Measurements from ENCODE around the gene MVB12B. TPM values are rescaled to one million over a fixed set of nuclear protein-coding genes. Genes with fewer than 3 reads are reported as not detected.

Gene MVB12B
- polyA plus RNA-seq, 2 donors, result 2.1 to 2.4 TPM

GRCh38 chr9:126367139-126367538, 40.5 kb downstream of the MVB12B start:
- WGBS, 2 donors, result 73 to 82% methylated on average over 13 of the region's 13 CpGs
- Histone ChIP-seq H3K27ac (ENCODE audit: low read depth in 2 of 2, low read length in 1 of 2) (peak overlapping the region; percentile 49 to 77), H3K9me3 (ENCODE audit: control insufficient read depth in 2 of 2, insufficient read depth in 1 of 2, low read depth in 1 of 2, low read length in 1 of 2) (no peaks in the 10 kb centered on the region), H3K27me3 (ENCODE audit: control insufficient read depth in 1 of 2, insufficient read depth in 2 of 2, low read length in 2 of 2) (no peaks in the 10 kb centered on the region), H3K4me3 (ENCODE audit: low read depth in 1 of 2, low read length in 2 of 2) (no peak overlapping the region), H3K4me1 (ENCODE audit: control insufficient read depth in 2 of 2, insufficient read depth in 2 of 2, low read length in 1 of 2) (peaks cover 4 to 23% of the 10 kb centered on the region in 2 donors), H3K36me3 (ENCODE audit: control insufficient read depth in 2 of 2, insufficient read depth in 2 of 2, low read length in 1 of 2) (no peaks in the 10 kb centered on the region)

- WGBS, 2 donors, result 51 to 52% methylated on average over 3 of the region's 3 CpGs
- Histone ChIP-seq H3K4me3 (ENCODE audit: low read depth in 1 of 2, low read length in 2 of 2) (no peak overlapping the region), H3K27ac (ENCODE audit: low read depth in 2 of 2, low read length in 1 of 2) (peak overlapping the region; percentile 52 to 80), H3K36me3 (ENCODE audit: control insufficient read depth in 2 of 2, insufficient read depth in 2 of 2, low read length in 1 of 2) (no peaks in the 10 kb centered on the region), H3K4me1 (ENCODE audit: control insufficient read depth in 2 of 2, insufficient read depth in 2 of 2, low read length in 1 of 2) (peaks cover 4 to 23% of the 10 kb centered on the region in 2 donors), H3K9me3 (ENCODE audit: control insufficient read depth in 2 of 2, insufficient read depth in 1 of 2, low read depth in 1 of 2, low read length in 1 of 2) (no peaks in the 10 kb centered on the region), H3K27me3 (ENCODE audit: control insufficient read depth in 1 of 2, insufficient read depth in 2 of 2, low read length in 2 of 2) (no peaks in the 10 kb centered on the region)
Measured at GRCh38 chr9:126367616-126368015, 41.0 kb downstream of the MVB12B start.

- peaks cover 4 to 23% of the 10 kb centered on the region in 2 donors for H3K4me1 ChIP-seq (ENCODE audit: control insufficient read depth in 2 of 2, insufficient read depth in 2 of 2, low read length in 1 of 2)
Measured at GRCh38 chr9:126368020-126368419, 41.4 kb downstream of the MVB12B start.

GRCh38 chr9:126371007-126371870, 44.6 kb downstream of the MVB12B start:
- H3K27ac ChIP-seq (ENCODE audit: low read depth in 2 of 2, low read length in 1 of 2), result no peak overlapping the region
- WGBS, 2 donors, result 94 to 95% methylated on average over 17 of the region's 17 CpGs
- H3K4me1 ChIP-seq (ENCODE audit: control insufficient read depth in 2 of 2, insufficient read depth in 2 of 2, low read length in 1 of 2), result peaks cover 4 to 13% of the 10 kb centered on the region in 2 donors
- no peaks in the 10 kb centered on the region for H3K9me3 ChIP-seq (ENCODE audit: control insufficient read depth in 2 of 2, insufficient read depth in 1 of 2, low read depth in 1 of 2, low read length in 1 of 2)
- H3K27me3 ChIP-seq (ENCODE audit: control insufficient read depth in 1 of 2, insufficient read depth in 2 of 2, low read length in 2 of 2), result no peaks in the 10 kb centered on the region
- H3K4me3 ChIP-seq (ENCODE audit: low read depth in 1 of 2, low read length in 2 of 2), result no peak overlapping the region
- no peaks in the 10 kb centered on the region for H3K36me3 ChIP-seq (ENCODE audit: control insufficient read depth in 2 of 2, insufficient read depth in 2 of 2, low read length in 1 of 2)

More at GRCh38 chr9:126368020-126368419, 41.4 kb downstream of the MVB12B start:
- peak overlapping the region; percentile 52 to 80 for H3K27ac ChIP-seq (ENCODE audit: low read depth in 2 of 2, low read length in 1 of 2)
- no peak overlapping the region for H3K4me3 ChIP-seq (ENCODE audit: low read depth in 1 of 2, low read length in 2 of 2)
- WGBS, 2 donors, result 82 to 83% methylated on average over 7 of the region's 7 CpGs
- H3K36me3 ChIP-seq (ENCODE audit: control insufficient read depth in 2 of 2, insufficient read depth in 2 of 2, low read length in 1 of 2), result no peaks in the 10 kb centered on the region
- H3K9me3 ChIP-seq (ENCODE audit: control insufficient read depth in 2 of 2, insufficient read depth in 1 of 2, low read depth in 1 of 2, low read length in 1 of 2), result no peaks in the 10 kb centered on the region
- H3K27me3 ChIP-seq (ENCODE audit: control insufficient read depth in 1 of 2, insufficient read depth in 2 of 2, low read length in 2 of 2), result no peaks in the 10 kb centered on the region

GRCh38 chr9:126372716-126373115, 46.1 kb downstream of the MVB12B start:
- Histone ChIP-seq H3K36me3 (ENCODE audit: control insufficient read depth in 2 of 2, insufficient read depth in 2 of 2, low read length in 1 of 2) (no peaks in the 10 kb centered on the region), H3K27me3 (ENCODE audit: control insufficient read depth in 1 of 2, insufficient read depth in 2 of 2, low read length in 2 of 2) (no peaks in the 10 kb centered on the region), H3K4me1 (ENCODE audit: control insufficient read depth in 2 of 2, insufficient read depth in 2 of 2, low read length in 1 of 2) (peaks cover 2 to 4% of the 10 kb centered on the region in 2 donors), H3K9me3 (ENCODE audit: control insufficient read depth in 2 of 2, insufficient read depth in 1 of 2, low read depth in 1 of 2, low read length in 1 of 2) (no peaks in the 10 kb centered on the region), H3K27ac (ENCODE audit: low read depth in 2 of 2, low read length in 1 of 2) (no peak overlapping the region), H3K4me3 (ENCODE audit: low read depth in 1 of 2, low read length in 2 of 2) (no peak overlapping the region)
- WGBS, 2 donors, result 88 to 91% methylated on average over 6 of the region's 6 CpGs

- H3K9me3 ChIP-seq (ENCODE audit: control insufficient read depth in 2 of 2, insufficient read depth in 1 of 2, low read depth in 1 of 2, low read length in 1 of 2), result no peaks in the 10 kb centered on the region
- no peaks in the 10 kb centered on the region for H3K27me3 ChIP-seq (ENCODE audit: control insufficient read depth in 1 of 2, insufficient read depth in 2 of 2, low read length in 2 of 2)
- peaks cover under 1 to 2% of the 10 kb centered on the region in 2 donors for H3K4me1 ChIP-seq (ENCODE audit: control insufficient read depth in 2 of 2, insufficient read depth in 2 of 2, low read length in 1 of 2)
- H3K36me3 ChIP-seq (ENCODE audit: control insufficient read depth in 2 of 2, insufficient read depth in 2 of 2, low read length in 1 of 2), result no peaks in the 10 kb centered on the region
- 57 to 68% methylated on average over 5 of the region's 5 CpGs for WGBS, 2 donors
- no peak overlapping the region for H3K4me3 ChIP-seq (ENCODE audit: low read depth in 1 of 2, low read length in 2 of 2)
- H3K27ac ChIP-seq (ENCODE audit: low read depth in 2 of 2, low read length in 1 of 2), result no peak overlapping the region
Measured at GRCh38 chr9:126373241-126373640, 46.6 kb downstream of the MVB12B start.

GRCh38 chr9:126374366-126374781, 47.7 kb downstream of the MVB12B start:
- 90 to 94% methylated on average over 4 of the region's 4 CpGs for WGBS, 2 donors
- no peaks in the 10 kb centered on the region for H3K27me3 ChIP-seq (ENCODE audit: control insufficient read depth in 1 of 2, insufficient read depth in 2 of 2, low read length in 2 of 2)
- H3K4me3 ChIP-seq (ENCODE audit: low read depth in 1 of 2, low read length in 2 of 2), result no peak overlapping the region
- H3K36me3 ChIP-seq (ENCODE audit: control insufficient read depth in 2 of 2, insufficient read depth in 2 of 2, low read length in 1 of 2), result no peaks in the 10 kb centered on the region
- H3K27ac ChIP-seq (ENCODE audit: low read depth in 2 of 2, low read length in 1 of 2), result no peak overlapping the region
- H3K9me3 ChIP-seq (ENCODE audit: control insufficient read depth in 2 of 2, insufficient read depth in 1 of 2, low read depth in 1 of 2, low read length in 1 of 2), result no peaks in the 10 kb centered on the region
- H3K4me1 ChIP-seq (ENCODE audit: control insufficient read depth in 2 of 2, insufficient read depth in 2 of 2, low read length in 1 of 2), result peaks cover 0 to 2% of the 10 kb centered on the region in 2 donors

GRCh38 chr9:126375386-126375785, 48.8 kb downstream of the MVB12B start:
- Histone ChIP-seq H3K27me3 (ENCODE audit: control insufficient read depth in 1 of 2, insufficient read depth in 2 of 2, low read length in 2 of 2) (no peaks in the 10 kb centered on the region), H3K4me1 (ENCODE audit: control insufficient read depth in 2 of 2, insufficient read depth in 2 of 2, low read length in 1 of 2) (peaks cover 2 to 4% of the 10 kb centered on the region in 2 donors), H3K9me3 (ENCODE audit: control insufficient read depth in 2 of 2, insufficient read depth in 1 of 2, low read depth in 1 of 2, low read length in 1 of 2) (no peaks in the 10 kb centered on the region), H3K36me3 (ENCODE audit: control insufficient read depth in 2 of 2, insufficient read depth in 2 of 2, low read length in 1 of 2) (no peaks in the 10 kb centered on the region), H3K4me3 (ENCODE audit: low read depth in 1 of 2, low read length in 2 of 2) (no peak overlapping the region), H3K27ac (ENCODE audit: low read depth in 2 of 2, low read length in 1 of 2) (no peak overlapping the region)
- WGBS, 2 donors, result 34 to 40% methylated on average over 7 of the region's 7 CpGs

- Histone ChIP-seq H3K27ac (ENCODE audit: low read depth in 2 of 2, low read length in 1 of 2) (no peak overlapping the region), H3K27me3 (ENCODE audit: control insufficient read depth in 1 of 2, insufficient read depth in 2 of 2, low read length in 2 of 2) (no peaks in the 10 kb centered on the region), H3K4me3 (ENCODE audit: low read depth in 1 of 2, low read length in 2 of 2) (no peak overlapping the region), H3K9me3 (ENCODE audit: control insufficient read depth in 2 of 2, insufficient read depth in 1 of 2, low read depth in 1 of 2, low read length in 1 of 2) (no peaks in the 10 kb centered on the region), H3K36me3 (ENCODE audit: control insufficient read depth in 2 of 2, insufficient read depth in 2 of 2, low read length in 1 of 2) (no peaks in the 10 kb centered on the region), H3K4me1 (ENCODE audit: control insufficient read depth in 2 of 2, insufficient read depth in 2 of 2, low read length in 1 of 2) (peaks cover 0 to 4% of the 10 kb centered on the region in 2 donors)
- WGBS, 2 donors, result 79 to 81% methylated on average over 18 of the region's 18 CpGs
Measured at GRCh38 chr9:126376311-126377175, 49.9 kb downstream of the MVB12B start.
